GM19043 (cell line): ENCODE measurements around the gene PHAX.
"Not testable (repeated sequence)": the region's sequence is repeated elsewhere in the genome, so short reads cannot be mapped to it uniquely, and the experiment has no call there.

Experiments
- ATAC-seq: cut with Tn5 transposase; IDR thresholded peaks from one replicate; pipeline ENCODE4 v1.9.1; 2021; ENCODE audit warnings: low read depth; ENCODE audit not compliant: unreplicated experiment

Gene PHAX

DNA sequence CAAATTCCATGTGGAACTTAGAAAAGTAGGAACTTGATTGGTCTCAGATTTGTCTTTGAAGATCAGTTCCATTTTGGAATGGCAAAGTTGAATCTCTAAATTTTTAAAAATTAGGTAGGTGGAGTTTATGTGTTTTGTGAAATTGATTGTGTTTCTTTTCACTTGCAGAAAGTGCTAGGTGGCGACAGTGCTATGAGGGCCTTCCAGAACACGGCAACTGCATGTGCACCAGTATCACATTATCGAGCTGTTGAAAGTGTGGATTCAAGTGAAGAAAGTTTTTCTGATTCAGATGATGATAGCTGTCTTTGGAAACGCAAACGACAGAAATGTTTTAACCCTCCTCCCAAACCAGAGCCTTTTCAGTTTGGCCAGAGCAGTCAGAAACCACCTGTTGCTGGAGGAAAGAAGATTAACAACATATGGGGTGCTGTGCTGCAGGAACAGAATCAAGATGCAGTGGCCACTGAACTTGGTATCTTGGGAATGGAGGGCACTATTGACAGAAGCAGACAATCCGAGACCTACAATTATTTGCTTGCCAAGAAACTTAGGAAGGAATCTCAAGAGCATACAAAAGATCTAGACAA, 2.8 kb downstream of the PHAX start:
- no peak for ATAC-seq

DNA sequence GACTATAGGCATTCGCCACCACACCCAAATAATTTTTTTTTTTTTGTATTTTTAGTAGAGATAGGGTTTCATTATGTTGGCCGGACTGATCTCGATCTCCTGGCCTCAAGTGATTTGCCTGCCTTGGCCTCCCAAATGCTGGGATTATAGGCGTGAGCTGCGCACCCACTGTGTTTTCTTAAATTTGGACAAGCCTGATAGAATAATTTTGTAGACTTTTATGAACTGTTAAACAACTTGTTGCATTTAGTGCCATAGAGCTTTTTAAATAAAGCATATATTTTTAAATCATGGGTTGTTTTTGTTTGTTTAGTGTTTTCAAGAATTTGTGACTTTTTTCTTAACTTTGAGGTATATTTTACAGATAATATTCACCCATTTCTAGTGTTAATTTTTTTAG, 4.8 kb downstream of the PHAX start:
- ATAC-seq = no peak

DNA sequence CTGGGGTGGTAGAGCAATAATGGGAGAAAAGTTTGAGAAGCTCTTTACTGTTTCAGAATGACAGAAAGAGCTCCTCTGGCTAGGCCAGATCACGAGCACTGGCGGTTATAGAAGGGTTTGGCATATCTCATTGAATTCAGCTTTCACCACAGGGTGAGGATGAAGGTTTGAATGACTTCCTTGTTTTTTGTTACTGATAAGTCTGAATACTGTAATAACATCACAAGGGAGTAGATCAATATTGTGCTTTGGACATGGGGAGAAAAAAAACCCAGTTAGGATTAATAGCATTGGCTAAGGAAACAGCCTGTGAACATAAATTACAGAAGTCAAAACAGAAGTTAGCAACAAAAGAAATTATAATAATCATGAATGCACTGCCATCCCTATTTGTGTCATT, 9.4 kb downstream of the PHAX start:
- ATAC-seq = no peak

DNA sequence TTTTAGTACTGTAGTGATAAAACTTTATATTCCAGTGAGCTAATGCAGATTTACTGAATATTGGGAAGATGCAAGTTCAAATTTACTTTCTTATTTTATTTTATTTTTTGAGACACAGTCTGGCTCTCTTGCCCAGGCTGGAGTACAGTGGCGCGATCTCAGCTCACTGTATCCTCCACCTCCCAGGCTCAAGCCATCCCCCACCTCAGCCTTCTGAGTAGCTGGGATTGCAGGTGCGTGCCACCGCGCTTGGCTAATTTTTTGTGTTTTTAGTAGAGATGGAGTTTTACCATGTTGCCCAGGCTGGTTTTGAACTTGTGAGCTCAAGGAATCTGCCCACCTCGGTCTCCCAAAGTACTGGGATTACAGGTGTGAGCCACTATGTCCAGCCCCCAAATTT, 9.9 kb downstream of the PHAX start:
- ATAC-seq = no peak

DNA sequence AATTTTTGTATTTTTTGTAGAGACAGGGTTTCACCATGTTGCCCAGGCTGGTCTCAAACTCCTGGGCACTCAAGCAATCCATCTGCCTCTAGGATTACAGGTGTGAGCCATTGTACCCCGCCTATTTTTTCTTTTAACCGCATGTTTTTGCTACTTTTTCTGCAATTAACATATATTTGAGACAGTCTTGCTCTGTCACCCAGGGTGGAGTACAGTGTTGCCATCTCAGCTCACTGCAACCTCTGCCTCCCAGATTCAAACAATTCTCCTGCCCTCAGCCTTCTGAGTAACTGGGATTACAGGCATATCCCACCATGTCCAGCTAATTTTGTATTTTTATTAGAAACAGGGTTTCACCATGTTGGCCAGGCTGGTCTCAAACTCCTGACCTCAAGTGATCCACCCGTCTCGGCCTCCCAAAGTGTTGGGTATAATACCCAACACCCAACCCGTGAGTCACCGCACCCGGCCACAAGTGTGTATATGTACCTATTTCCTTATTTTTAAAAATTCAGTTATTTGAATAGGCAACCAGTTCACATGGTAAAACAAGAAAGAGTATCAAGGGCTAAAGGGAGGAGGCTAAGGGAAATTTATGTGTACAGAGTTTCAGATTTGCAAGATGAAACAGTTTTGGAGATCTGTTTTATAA, 13.3 kb downstream of the PHAX start:
- no peak for ATAC-seq

DNA sequence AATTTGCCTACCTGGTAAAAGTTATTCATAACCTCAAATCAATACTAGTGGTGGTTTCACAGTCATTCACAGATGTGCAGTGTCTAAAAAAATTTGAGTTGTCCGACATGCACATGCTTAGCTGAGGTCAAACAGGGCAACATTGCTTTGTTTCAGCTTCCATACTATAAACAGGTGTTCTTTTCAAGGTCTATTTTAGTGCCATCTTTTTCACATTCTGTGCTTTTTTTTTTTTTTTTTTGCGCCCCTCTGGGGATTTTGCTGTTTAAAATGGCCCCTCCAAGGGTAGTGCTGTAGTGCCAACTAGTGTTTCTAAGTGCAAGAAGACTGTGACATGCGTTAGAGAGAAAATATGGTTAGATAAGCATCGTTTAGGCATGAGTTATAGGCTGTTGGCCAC, 14.5 kb downstream of the PHAX start:
- peak; percentile 96 for ATAC-seq

DNA sequence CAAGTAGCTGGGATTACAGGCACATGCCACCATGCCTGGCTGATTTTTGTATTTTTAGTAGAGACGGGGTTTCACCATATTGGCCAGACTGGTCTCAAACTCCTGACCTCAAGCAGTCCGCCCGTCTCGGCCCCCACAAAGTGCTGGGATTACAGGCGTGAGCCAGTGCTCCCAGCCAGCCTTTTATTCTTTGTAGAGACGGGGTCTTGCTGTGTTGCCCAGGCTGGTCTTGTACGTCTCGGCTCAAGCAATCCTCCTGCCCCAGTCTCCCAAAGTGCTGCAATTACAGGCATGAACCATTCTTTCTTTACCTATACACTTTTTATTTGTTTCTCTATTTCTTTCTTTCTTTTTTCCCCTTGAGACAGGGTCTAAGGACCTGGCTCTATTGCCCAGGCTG, 16.9 kb downstream of the PHAX start:
- not testable (repeated sequence) for ATAC-seq

DNA sequence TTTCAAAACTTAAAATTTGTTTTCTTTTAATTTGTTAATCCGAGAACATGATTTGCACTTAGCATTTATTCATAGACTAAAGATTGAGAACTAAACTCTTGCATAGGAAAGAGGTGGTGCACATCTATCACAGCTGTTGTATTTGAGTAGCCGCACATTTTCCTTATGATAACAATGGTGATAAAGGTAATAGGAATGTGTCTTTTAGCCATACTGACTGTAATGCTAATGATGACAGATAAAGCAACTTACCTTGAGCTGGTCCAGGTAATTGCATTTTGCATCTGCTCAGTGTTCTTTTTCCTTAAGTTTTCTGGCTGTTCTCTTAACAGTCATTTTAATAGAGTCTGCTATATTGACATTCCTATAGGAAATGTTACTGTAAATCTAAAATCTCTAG, 19.0 kb downstream of the PHAX start:
- no peak for ATAC-seq

DNA sequence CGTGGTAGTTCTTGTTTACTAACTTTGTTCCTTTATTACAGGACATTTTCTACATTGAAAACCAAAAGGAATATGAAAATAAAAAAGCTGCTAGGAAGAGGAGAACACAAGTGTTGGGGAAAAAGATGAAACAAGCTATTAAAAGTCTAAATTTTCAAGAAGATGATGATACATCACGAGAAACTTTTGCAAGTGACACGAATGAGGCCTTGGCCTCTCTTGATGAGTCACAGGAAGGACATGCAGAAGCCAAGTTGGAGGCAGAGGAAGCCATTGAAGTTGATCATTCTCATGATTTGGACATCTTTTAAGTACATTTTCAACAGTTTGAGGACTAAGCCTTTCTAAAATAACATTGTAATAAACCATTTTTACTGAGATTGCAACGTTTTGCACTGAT, 23.8 kb downstream of the PHAX start:
- ATAC-seq = no peak

DNA sequence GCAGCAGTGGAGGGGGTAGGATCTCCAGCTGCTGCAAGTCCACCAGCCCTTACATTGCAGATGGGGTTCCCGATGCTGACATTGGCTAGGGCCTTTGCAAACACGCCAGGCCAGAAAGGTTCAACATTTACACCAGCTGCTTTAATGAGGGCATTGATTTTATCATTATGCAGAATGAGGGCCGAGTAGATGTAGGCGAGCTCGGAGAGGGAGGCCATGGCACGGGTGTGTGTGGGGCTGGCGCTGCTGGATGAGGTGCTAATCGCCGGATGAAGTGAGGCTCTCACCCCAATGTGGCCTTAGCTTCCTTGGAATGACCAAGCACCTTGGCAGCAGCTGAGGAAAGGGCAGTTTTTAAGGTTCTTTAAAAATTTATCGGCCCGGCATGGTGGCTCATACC, 27.4 kb downstream of the PHAX start:
- ATAC-seq = no peak

DNA sequence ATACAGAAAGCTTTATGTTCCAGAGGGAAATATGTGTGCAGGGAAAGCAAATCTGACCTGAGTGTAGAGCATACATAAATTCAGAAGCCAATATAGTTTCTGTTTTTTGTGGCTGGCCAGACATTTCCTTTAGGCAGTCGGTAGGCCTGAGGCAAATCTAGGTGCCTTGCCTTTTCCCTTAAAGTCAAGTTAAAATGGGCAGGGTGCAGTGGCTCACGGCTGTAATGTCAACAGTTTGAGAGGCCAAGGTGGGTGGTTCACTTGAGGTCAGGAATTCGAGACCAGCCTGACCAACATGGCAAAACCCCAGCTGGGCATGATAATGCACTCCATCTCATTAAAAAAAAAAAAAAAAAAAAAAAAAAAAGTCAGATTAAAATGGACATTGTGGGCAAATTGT, 31.2 kb downstream of the PHAX start:
- ATAC-seq = no peak

DNA sequence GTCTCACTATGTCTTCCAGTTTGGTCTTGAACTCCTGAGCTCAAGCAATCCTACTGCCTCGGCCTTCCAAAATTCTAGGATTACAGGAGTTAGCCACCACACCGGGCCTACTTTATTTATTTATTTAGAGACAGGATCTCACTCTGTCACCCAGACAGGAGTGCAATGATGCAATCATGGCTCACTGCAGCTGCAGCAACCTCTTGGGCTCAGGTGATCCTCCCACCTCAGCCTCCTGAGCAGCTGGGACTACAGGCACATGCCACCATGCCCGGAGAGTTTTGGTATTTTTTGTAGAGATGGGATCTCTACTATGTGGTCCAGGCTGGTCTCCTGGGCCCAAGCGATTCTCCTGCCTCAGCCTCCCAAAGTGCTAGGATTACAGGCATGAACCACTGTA, 32.8 kb downstream of the PHAX start:
- no peak for ATAC-seq

DNA sequence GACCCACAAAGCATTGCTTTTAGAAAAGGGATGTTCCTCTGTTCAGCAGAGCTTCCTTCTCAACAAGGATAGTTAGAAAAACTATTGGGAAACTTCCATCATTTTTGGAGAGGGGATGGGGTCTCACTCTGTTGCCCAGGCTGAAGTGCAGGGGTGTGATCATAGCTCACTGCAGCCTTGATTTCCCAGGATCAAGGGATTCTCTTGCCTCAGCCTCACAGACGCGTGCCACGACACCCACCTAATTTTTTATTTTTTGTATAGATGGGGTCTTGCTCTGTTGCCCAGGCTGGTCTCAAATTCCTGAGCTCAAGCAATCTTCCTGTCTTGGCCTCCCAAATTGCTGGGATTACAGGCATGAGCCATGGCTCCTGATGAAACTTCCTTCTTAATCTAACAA, 34.8 kb downstream of the PHAX start:
- ATAC-seq = no peak

DNA sequence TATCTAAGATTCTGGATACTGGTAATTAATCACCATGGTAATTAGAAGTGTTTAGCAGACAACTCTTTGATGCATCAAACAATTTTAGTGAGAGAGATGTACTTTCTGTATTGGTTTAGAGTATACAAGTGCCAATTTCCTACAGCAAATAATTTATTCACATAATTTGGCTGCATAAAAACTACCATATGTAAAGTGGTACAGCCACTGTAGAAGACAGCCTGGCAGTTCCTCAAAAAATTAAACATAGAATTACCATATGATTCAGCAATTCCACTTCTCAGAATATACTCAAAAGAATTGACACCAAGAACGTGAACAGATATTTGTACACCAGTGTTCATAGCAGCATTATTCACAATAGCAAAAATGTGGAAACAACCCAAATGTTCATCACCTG, 36.2 kb downstream of the PHAX start:
- no peak for ATAC-seq

DNA sequence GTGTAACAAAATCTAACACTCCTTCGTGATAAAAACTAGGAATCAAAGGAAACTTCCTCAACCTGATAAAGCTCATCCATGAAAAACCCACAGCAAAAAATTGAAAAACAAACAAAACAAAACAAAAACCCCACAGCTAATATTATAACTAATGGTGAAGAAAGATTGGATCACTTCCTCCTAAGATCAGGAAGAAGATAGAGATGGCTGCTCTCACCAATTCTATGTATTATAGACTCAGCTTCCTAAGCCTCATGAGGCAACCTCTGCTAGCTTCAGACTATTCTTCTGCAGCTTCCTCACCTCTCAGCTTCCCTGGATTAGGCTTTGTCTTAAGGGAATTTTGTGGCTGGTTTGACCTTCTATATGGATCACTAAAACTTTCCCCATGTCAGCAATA, 40.1 kb downstream of the PHAX start:
- no peak for ATAC-seq

DNA sequence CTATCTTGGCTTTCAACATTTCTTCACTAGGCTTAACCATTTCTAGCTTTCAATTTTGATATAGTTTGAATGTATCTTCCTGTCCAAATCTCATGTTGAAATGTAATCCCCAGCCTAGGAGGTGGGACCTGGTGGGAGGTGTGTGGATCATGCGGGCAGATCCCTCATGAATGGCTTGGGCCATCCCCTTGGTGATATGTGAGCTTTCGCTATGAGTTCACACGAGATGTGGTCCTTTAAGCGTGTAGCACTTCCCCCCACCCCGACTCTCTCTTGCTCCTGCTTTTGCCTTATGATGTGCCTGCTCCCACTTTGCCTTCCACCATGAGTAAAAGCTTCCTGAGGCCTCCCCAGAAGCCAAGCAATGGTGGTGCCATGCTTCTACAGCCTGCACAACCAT, 40.6 kb downstream of the PHAX start:
- ATAC-seq = no peak

DNA sequence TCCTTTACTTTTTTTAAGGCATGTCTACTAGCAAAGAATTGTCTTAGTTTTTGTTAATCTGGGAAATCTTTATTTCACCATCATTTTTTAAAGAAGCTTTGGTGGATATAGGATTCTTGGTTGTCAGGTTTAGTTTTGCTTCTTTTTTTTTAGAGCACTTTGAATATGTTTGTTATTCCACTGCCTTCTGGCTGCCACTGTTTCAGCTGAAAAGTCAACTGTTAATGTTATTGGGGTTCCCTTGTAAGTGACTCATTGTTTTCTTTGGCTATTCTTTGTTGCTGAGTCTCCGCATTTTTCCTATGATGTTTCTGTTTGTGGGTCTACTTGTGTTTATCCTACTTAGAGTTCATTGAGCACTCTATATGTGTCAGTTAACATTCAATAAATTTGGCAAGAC, 44.4 kb downstream of the PHAX start:
- ATAC-seq = no peak

DNA sequence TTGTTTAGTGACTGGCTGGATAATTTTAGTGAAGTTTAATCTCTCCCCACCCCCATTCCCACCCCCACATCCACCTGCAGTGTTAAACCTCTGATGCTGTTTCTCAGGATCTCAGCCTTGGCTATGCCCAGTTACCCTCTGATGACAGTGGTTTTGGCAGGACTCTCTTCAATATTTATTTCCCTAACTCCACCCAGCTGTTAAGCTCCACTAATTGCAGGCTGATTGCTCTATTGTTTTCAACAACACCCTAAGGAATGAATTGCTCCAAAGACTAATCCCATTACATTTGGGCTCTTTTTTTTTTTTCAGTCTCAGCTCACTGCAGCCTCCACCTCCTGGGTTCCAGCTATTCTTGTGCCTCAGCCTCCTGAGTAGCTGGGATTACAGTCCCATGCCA, 46.3 kb downstream of the PHAX start:
- ATAC-seq = no peak

DNA sequence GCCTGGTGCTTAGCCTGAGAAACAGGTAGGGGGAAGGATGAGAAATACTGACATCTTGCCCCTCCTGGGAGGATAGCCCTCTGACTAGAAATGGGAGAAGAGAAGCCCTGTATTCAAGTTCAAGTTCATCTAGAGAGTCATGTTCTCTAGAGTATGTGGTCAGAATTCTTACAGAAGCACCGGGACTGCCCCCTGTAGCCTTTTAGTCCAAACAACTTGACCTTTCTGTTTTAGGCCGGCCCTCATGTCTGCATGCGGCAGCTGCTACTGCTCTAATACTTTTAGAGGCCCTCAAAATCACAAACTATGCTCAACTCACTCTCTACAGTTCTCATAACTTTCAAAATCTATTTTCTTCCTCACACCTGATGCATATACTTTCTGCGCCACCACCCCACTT, 47.7 kb downstream of the PHAX start:
- no peak for ATAC-seq

DNA sequence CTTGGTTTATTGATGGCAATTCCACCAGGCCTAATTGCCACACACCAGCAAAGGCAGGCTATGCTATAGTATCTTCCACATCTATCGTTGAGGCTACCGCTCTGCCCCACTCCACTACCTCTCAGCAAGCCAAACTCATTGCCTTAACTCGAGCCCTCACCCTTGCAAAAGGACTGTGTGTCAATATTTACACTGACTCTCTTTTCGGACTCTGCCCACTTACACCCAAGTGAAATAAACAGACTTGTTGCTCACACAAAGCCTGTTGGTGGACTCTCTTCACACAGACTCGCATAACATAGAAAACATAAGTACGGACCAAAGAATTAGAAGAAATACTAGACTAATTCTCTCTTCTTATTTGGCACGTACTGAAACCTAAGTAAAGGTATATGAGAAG, 48.3 kb downstream of the PHAX start:
- not testable (repeated sequence) for ATAC-seq

DNA sequence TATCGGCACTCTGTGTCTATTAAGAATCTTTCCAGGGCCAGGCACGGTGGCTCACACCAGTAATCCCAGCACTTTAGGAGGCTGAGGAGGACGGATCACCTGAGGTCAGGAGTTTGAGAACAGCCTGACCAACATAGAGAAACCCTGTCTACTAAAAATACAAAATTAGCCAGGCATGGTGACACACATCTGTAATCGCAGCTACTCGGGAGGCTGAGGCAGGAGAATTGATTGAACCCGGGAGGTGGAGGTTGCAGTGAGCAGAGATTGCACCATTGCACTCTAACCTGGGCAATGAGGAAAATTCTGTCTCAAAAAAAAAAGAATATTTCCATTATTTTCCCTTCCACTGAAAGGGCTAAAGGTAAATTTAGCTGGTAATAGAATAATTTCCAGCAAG, 49.0 kb downstream of the PHAX start:
- ATAC-seq = not testable (repeated sequence)

DNA sequence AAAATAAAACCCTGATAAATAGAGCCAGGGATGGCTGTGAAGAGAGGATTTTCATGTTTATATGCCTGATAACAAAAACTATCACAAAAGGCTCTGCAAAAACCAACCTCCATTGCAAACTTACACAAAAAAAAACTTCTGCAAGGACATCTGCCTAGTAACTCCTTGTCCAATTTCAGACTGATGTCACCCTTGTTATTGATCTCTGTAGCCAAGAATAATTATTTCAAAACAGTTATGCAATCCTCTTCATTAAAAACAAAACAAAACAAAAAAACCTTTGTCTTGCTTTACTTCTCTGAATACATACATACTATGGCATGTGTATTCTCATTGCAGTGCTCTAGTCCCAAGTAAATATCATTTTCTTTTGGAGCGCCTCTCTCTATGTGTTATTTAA, 49.7 kb downstream of the PHAX start:
- no peak for ATAC-seq

DNA sequence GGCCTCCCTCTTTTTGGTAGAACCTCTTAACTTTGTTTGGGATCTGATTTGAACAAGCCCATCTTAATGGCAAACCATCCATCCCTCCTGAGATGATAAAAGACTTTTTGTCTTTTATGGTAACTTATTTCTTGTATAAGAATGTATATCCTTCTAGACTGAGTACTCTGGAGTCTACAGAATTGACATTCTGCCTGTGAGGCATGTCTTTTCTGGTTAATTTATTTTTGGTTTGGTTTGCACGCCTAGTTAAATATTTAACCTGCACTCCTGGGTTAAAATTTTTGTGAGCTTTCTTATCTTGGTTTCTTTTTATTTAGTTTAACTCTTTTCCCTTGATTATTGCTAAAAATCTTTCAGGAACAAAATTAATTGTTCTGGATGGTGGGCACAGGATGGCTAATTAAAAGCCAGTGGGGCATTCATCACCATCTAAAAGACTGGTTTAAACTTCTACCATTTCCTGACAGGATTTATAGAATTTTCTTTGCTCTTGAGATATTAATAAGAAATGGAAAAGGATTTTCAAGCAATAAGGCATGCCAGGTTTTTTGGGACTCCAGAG, 50.3 kb downstream of the PHAX start:
- ATAC-seq = no peak
